Measurements from ENCODE around the gene AGRP. TPM values are rescaled to one million over a fixed set of nuclear protein-coding genes. Genes with fewer than 3 reads are reported as not detected.
A peak's percentile ranks its signal among the peaks of the same experiment; 100 is the strongest.

Gene AGRP, protein sequence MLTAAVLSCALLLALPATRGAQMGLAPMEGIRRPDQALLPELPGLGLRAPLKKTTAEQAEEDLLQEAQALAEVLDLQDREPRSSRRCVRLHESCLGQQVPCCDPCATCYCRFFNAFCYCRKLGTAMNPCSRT
- total RNA-seq = not detected
- polyA plus RNA-seq (ENCODE audit: insufficient read depth, low read depth, low replicate concordance) = 2.7 TPM
- long read RNA-seq, donor 1, partial matches to known transcripts = 0 of 1 reads
- long read RNA-seq, donor 1, other reads (novel, unspliced or antisense) = 0 of 1 reads
- long read RNA-seq, donor 2 = 0 reads
- long read RNA-seq, donor 3 = 0 reads
- long read RNA-seq, donor 4 = 0 reads
- long read RNA-seq, donor 5 = 0 reads
- long read RNA-seq, donor 6 = 0 reads
- long read RNA-seq, donor 7 = 0 reads
- long read RNA-seq, donor 8 = 0 reads
- long read RNA-seq, donor 9 = 0 reads
- long read RNA-seq, donor 10 = 0 reads

GRCh38 chr16:67483150-67483549 lies at the start of gene AGRP:
Gene AGRP, minus strand, starts transcription at chr16:67483547. Its CDS starts 149 bp downstream, at chr16:67483398.
- intact Hi-C loops (cut with DNase I) = no loop called here
- FAIRE-seq (no peak), DNase-seq (no peak)
- TF ChIP-seq CTCF (IDR thresholded peaks at IDR 0.05; ENCODE audit: borderline replicate concordance, extremely low read depth, insufficient read depth) = no peak
- H3K27ac ChIP-seq (ENCODE audit: low read depth in 2 of 2, low read length in 2 of 2) = no peak within 1 kb of the TSS
- H3K9ac ChIP-seq (ENCODE audit: low read length in 3 of 3) = peak within 1 kb of the TSS in 2 of 3 donors; percentile 82 to 95
- peaks cover 0 to 31% (median 21%) of the 10 kb centered on the region in 3 donors for H3K4me1 ChIP-seq (ENCODE audit: control insufficient read depth in 2 of 3, insufficient read depth in 2 of 3, low read depth in 1 of 3, low read length in 3 of 3)
- no peaks in the 10 kb centered on the region for H3K27me3 ChIP-seq (ENCODE audit: control insufficient read depth, insufficient read depth, low read length)
- H3K4me3 ChIP-seq (ENCODE audit: low read length in 3 of 3) = peak within 1 kb of the TSS in 1 of 3 donors; percentile 86
- no peaks in the 10 kb centered on the region for H3K9me3 ChIP-seq (ENCODE audit: control insufficient read depth in 2 of 3, insufficient read depth in 1 of 3, low read length in 3 of 3)
- peaks cover 0 to 6% (median 0%) of the 10 kb centered on the region in 3 donors for H3K36me3 ChIP-seq (ENCODE audit: control insufficient read depth in 2 of 3, insufficient read depth in 3 of 3, low read length in 3 of 3)

DNA sequence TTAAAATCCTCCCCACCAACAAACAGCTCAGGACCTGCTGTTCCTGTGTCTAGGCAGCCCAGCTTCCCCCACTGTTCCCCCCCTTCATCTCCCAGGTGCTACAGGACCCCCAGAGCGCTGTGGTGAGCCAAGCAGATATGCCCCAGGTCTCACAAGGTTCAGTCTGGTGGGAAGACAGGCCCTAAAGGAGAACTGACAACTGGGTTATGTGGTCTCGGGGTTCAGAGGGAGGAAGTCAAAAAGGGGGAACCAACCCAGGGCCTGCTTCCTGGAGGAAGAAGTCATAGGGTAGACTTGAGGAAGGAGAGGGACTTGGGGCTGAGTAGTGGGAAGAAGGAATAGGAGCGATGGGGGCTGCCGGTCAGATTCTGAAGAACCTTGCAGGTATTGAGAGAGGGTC lies 47.9 kb upstream of the AGRP start:
- no peaks in the 10 kb centered on the region for H3K27me3 ChIP-seq (ENCODE audit: control insufficient read depth, insufficient read depth, low read length)
- FAIRE-seq (no peak), DNase-seq (no peak)
- peak overlapping the region in 2 of 3 donors; percentile 17 to 97 for H3K4me3 ChIP-seq (ENCODE audit: low read length in 3 of 3)
- no peak for TF ChIP-seq CTCF (IDR thresholded peaks at IDR 0.05; ENCODE audit: borderline replicate concordance, extremely low read depth, insufficient read depth)
- H3K9ac ChIP-seq (ENCODE audit: low read length in 3 of 3) = peak overlapping the region in 2 of 3 donors; percentile 8 to 100
- H3K27ac ChIP-seq (ENCODE audit: low read depth in 2 of 2, low read length in 2 of 2) = peak overlapping the region; percentile 93 to 97
- no peaks in the 10 kb centered on the region for H3K9me3 ChIP-seq (ENCODE audit: control insufficient read depth in 2 of 3, insufficient read depth in 1 of 3, low read length in 3 of 3)
- H3K36me3 ChIP-seq (ENCODE audit: control insufficient read depth in 2 of 3, insufficient read depth in 3 of 3, low read length in 3 of 3) = no peaks in the 10 kb centered on the region
- intact Hi-C loops (cut with DNase I) = no loop called here
- peaks cover 0 to 29% (median 17%) of the 10 kb centered on the region in 3 donors for H3K4me1 ChIP-seq (ENCODE audit: control insufficient read depth in 2 of 3, insufficient read depth in 2 of 3, low read depth in 1 of 3, low read length in 3 of 3)

DNA sequence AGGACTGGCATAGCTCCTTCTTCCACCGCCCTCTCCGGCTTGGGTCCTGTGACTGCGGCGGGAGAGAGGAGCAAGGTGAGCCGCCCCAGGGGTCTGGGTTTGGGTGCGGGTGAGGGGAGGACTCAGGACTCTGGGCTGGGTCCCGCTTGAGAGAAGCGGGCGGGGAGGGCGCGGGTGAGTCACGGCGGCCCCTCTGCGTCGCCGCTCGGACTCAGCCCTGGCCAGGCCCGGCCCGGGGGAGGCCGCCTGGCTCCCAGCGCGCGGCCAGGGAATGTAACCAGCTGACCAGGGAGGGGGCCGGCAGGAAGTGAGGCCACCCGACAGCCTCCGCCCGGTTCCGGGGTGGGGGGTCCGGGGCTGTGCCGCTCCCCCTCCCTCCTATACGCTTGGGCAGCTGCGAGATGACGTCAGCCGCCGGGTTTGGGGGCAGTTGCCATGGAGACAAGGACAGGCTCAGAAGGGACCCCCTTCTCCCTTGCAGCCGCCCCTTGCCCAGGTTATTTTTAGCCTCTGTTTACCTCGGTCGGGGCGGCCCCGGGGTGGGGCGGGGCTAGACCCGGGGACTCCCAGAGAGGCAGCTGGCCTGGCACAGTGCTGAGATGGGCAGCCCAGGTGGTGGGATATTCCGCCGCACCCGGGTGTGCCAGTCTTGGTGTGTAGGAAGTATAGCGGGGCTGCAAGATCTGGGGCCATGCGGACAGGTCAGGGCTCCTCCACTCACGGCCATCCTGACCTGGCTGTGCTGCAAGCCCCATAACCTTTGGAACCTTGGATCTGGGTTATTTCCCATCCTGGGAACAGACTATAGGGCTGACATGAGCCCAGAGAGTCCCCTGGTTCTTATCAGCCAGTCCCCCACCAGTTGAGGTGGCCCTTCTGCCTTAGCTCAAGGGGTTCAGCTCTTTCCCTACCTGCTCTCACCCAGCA lies 46.9 kb upstream of the AGRP start:
- no peak for FAIRE-seq
- H3K9me3 ChIP-seq (ENCODE audit: control insufficient read depth in 2 of 3, insufficient read depth in 1 of 3, low read length in 3 of 3) = no peaks in the 10 kb centered on the region
- H3K9ac ChIP-seq (ENCODE audit: low read length in 3 of 3) = peak overlapping the region; percentile 59 to 100 (median 72)
- peak overlapping the region; percentile 93 to 97 for H3K27ac ChIP-seq (ENCODE audit: low read depth in 2 of 2, low read length in 2 of 2)
- no peak for TF ChIP-seq CTCF (IDR thresholded peaks at IDR 0.05; ENCODE audit: borderline replicate concordance, extremely low read depth, insufficient read depth)
- H3K4me3 ChIP-seq (ENCODE audit: low read length in 3 of 3) = peak overlapping the region; percentile 70 to 97 (median 74)
- no peaks in the 10 kb centered on the region for H3K36me3 ChIP-seq (ENCODE audit: control insufficient read depth in 2 of 3, insufficient read depth in 3 of 3, low read length in 3 of 3)
- H3K4me1 ChIP-seq (ENCODE audit: control insufficient read depth in 2 of 3, insufficient read depth in 2 of 3, low read depth in 1 of 3, low read length in 3 of 3) = peaks cover 0 to 28% (median 17%) of the 10 kb centered on the region in 3 donors
- peak; percentile 74 to 96 (median 90) for DNase-seq
- no peaks in the 10 kb centered on the region for H3K27me3 ChIP-seq (ENCODE audit: control insufficient read depth, insufficient read depth, low read length)
- intact Hi-C loops (cut with DNase I) = no loop called here
